SK-N-DZ (cell line): Measurements from ENCODE around the gene HSPH1.

Experiments
- DNase-seq: peaks from one replicate; pipeline ENCODE4 v3.0.0-alpha.2; 2015; ENCODE audit warnings: low spot score

The HSPH1 gene

GRCh38 chr13:31096654-31097302, 64.9 kb downstream of the HSPH1 start:
- no peak for DNase-seq

- no peak for DNase-seq
Measured at GRCh38 chr13:31094331-31095015, 67.2 kb downstream of the HSPH1 start.

- DNase-seq: no peak
Measured at GRCh38 chr13:31093145-31093885, 68.4 kb downstream of the HSPH1 start.

GRCh38 chr13:31092646-31093045, 69.1 kb downstream of the HSPH1 start:
- DNase-seq: no peak

- peak; percentile 60 for DNase-seq
Measured at GRCh38 chr13:31090961-31091624, 70.6 kb downstream of the HSPH1 start.

- DNase-seq: no peak
Measured at GRCh38 chr13:31090096-31090495, 71.6 kb downstream of the HSPH1 start.

- peak; percentile 37 for DNase-seq
Measured at GRCh38 chr13:31089649-31090048, 72.1 kb downstream of the HSPH1 start.

- DNase-seq: peak; percentile 94
Measured at GRCh38 chr13:31088826-31089420, 72.8 kb downstream of the HSPH1 start.
